CD8-positive, alpha-beta memory T cell (primary cell): ENCODE measurements around the gene DOCK9. TPM values are rescaled to one million over a fixed set of nuclear protein-coding genes. Genes with fewer than 3 reads are reported as not detected.

ENCODE experiments used
- CTCF ChIA-PET: fragments of 350-600 bp; sonication (Branson Sonifier 250); formaldehyde crosslinking; loops from one replicate; lab custom pipeline; 2021; ENCODE audit warnings: antibody characterized with exemption; lab: Charles Lee
- POLR2A ChIA-PET: fragments of 350-600 bp; sonication (Branson Sonifier 250); formaldehyde crosslinking; loops from one replicate; lab custom pipeline; 2021; ENCODE audit warnings: antibody characterized with exemption; lab: Charles Lee
- DNase-seq, 5 donors: peaks; one replicate each; pipeline versions ENCODE4 v3.0.0 to v3.0.0-alpha.2; 2020 to 2022; ENCODE audit warnings: mixed read lengths in 1 of 5
- H3K27ac ChIP-seq: one replicate; pipeline ENCODE4 v1.7.0; 2013; ENCODE audit warnings: low read depth, mild to moderate bottlenecking, low read length, moderate library complexity
- H3K27me3 ChIP-seq: 2 replicates; pipeline ENCODE4 v1.7.0; 2013; ENCODE audit warnings: low read length, mild to moderate bottlenecking; ENCODE audit not compliant: insufficient read depth, poor library complexity, severe bottlenecking
- H3K36me3 ChIP-seq: 2 replicates; pipeline ENCODE4 v1.7.0; 2013; ENCODE audit warnings: mild to moderate bottlenecking, low read length, moderate library complexity; ENCODE audit not compliant: insufficient read depth
- H3K4me1 ChIP-seq: 2 replicates; pipeline ENCODE4 v1.7.0; 2013; ENCODE audit warnings: mild to moderate bottlenecking, low read length, moderate library complexity; ENCODE audit not compliant: insufficient read depth
- H3K4me3 ChIP-seq: 2 replicates; pipeline ENCODE4 v1.7.0; 2013; ENCODE audit warnings: mild to moderate bottlenecking, low read length
- H3K9me3 ChIP-seq: 2 replicates; pipeline ENCODE4 v1.7.0; 2013; ENCODE audit warnings: mild to moderate bottlenecking, low read length
- H3K27ac Mint-ChIP-seq, 8 donors: one replicate each; pipeline ENCODE4 v1.8.0; 2020 to 2021; ENCODE audit warnings: mixed read lengths in 8 of 8, mild to moderate bottlenecking in 6 of 8, inconsistent platforms in 3 of 8, moderate library complexity in 3 of 8
- H3K27me3 Mint-ChIP-seq, 2 donors: one replicate each; pipeline ENCODE4 v1.8.0; 2020 to 2021; ENCODE audit warnings: mixed read lengths in 2 of 2, mild to moderate bottlenecking in 1 of 2, moderate library complexity in 1 of 2
- H3K36me3 Mint-ChIP-seq, 3 donors: one replicate each; pipeline ENCODE4 v1.8.0; 2020 to 2021; ENCODE audit warnings: mixed read lengths in 3 of 3, inconsistent platforms in 1 of 3, mild to moderate bottlenecking in 1 of 3
- H3K4me1 Mint-ChIP-seq, 3 donors: one replicate each; pipeline ENCODE4 v1.8.0; 2020 to 2021; ENCODE audit warnings: mixed read lengths in 3 of 3, inconsistent platforms in 1 of 3, mild to moderate bottlenecking in 1 of 3
- H3K4me3 Mint-ChIP-seq, 7 donors: one replicate each; pipeline ENCODE4 v1.8.0; 2020 to 2021; ENCODE audit warnings: mixed read lengths in 7 of 7, mild to moderate bottlenecking in 6 of 7, moderate library complexity in 4 of 7, inconsistent platforms in 2 of 7
- H3K9me3 Mint-ChIP-seq, 5 donors: one replicate each; pipeline ENCODE4 v1.8.0; 2020 to 2022; ENCODE audit warnings: mixed read lengths in 5 of 5, mild to moderate bottlenecking in 3 of 5, moderate library complexity in 2 of 5, inconsistent platforms in 1 of 5
- polyA plus RNA-seq: library from polyadenylated mRNA; unstranded; fragments of 300-500 nt; fragmentation: Illumina TruSeq; gene quantifications from one replicate; pipeline ENCODE4 v1.2.3, GENCODE V29; 2021
- total RNA-seq, 2 experiments: library from RNA; stranded (reverse); gene quantifications; one replicate each; pipeline ENCODE4 v1.2.3, GENCODE V29; 2021

The DOCK9 gene
- total and polyA plus RNA-seq, 3 experiments from 2014 or later, result 23.9 to 38.9 (median 35.4) TPM

DNA sequence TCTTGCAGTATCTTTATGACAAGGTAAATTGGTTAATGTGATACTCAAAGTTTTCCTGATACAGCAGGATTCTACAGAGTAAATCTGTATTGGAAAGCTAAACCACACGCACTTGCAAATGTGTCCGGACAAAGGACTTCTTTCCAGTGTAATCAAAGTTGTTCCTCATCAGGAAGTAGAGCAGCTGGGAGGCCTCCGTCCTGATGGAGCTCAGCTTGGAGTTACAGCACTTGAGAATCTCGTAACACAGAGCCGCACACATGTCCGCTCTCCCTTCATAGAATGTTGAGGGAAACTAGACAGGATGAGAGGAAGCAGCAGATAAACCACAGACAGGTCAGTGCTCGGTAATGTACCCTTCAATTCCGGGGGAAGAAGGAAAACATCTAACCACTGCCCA lies 146.6 kb downstream of the DOCK9 start:
- H3K9me3 Mint-ChIP-seq, result no peaks in the 10 kb centered on the region
- Histone ChIP-seq H3K36me3 (peaks cover 13% of the 10 kb centered on the region), H3K27ac (no peak overlapping the region), H3K4me1 (no peaks in the 10 kb centered on the region), H3K9me3 (no peaks in the 10 kb centered on the region), H3K4me3 (no peak overlapping the region), H3K27me3 (no peaks in the 10 kb centered on the region)
- ChIA-PET CTCF (interaction anchor here (1.5 kb wide), 1 partner anchor 12 kb away, joined by 6 read pairs; no protein-coding TSS in a partner anchor), POLR2A (no interaction called here)
- no peaks in the 10 kb centered on the region for H3K4me1 Mint-ChIP-seq
- H3K36me3 Mint-ChIP-seq, result peaks cover 26 to 90% (median 57%) of the 10 kb centered on the region in 3 donors
- no peak overlapping the region for H3K27ac Mint-ChIP-seq
- H3K4me3 Mint-ChIP-seq, result no peak overlapping the region
- H3K27me3 Mint-ChIP-seq, result no peaks in the 10 kb centered on the region
- DNase-seq, result no peak

DNA sequence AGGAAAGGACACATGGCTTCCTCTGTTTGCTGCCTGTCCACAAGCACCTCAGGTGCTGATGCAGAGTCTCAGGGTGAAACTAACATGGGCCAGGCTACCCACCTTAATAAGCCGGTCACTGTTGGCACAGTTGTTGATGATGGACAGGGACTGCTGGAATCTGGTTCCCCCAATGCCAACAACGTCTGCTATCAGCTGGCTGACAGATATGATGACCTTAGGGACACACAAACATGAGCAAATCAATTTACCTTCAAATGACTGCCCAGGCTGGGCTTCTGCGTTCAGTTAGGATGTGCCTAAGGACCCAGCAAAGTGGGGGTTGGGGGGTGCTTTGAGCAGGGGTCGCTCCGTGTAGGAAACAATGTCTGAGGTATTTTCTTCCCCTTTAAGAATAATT lies 148.3 kb downstream of the DOCK9 start:
- Mint-ChIP-seq H3K27me3 (no peaks in the 10 kb centered on the region), H3K27ac (no peak overlapping the region), H3K36me3 (peaks cover 34 to 94% (median 56%) of the 10 kb centered on the region in 3 donors), H3K4me3 (no peak overlapping the region), H3K4me1 (no peaks in the 10 kb centered on the region), H3K9me3 (no peaks in the 10 kb centered on the region)
- Histone ChIP-seq H3K4me3 (no peak overlapping the region), H3K27ac (no peak overlapping the region), H3K4me1 (no peaks in the 10 kb centered on the region), H3K27me3 (no peaks in the 10 kb centered on the region), H3K9me3 (no peaks in the 10 kb centered on the region), H3K36me3 (peaks cover 17% of the 10 kb centered on the region)
- DNase-seq, result no peak
- ChIA-PET POLR2A (no interaction called here), CTCF (no interaction called here)

DNA sequence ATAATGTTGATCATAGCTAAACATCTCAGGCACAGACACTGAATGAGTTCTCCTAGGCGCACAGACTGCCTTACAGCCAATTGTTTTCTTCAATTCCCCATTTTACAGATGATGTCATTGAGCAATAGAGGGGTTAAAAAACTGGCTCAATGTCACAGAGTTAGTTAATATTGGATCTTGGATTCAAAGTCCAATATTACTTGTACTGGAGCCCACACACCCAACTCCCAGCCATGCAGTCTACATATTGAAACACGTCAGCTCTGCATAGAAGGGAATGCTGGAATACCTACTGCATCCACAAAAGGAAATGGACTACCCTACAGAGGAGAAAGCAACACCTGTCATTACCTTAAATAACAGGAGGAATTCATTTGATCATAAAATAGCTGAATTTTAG lies 149.2 kb downstream of the DOCK9 start:
- Histone ChIP-seq H3K9me3 (no peaks in the 10 kb centered on the region), H3K36me3 (peaks cover 24% of the 10 kb centered on the region), H3K4me3 (no peak overlapping the region), H3K27me3 (no peaks in the 10 kb centered on the region), H3K27ac (no peak overlapping the region), H3K4me1 (no peaks in the 10 kb centered on the region)
- Mint-ChIP-seq H3K36me3 (peaks cover 38 to 94% (median 58%) of the 10 kb centered on the region in 3 donors), H3K4me3 (no peak overlapping the region), H3K4me1 (no peaks in the 10 kb centered on the region), H3K27me3 (no peaks in the 10 kb centered on the region), H3K27ac (no peak overlapping the region), H3K9me3 (no peaks in the 10 kb centered on the region)
- DNase-seq, result no peak
- CTCF ChIA-PET, result no interaction called here
- POLR2A ChIA-PET, result no interaction called here

DNA sequence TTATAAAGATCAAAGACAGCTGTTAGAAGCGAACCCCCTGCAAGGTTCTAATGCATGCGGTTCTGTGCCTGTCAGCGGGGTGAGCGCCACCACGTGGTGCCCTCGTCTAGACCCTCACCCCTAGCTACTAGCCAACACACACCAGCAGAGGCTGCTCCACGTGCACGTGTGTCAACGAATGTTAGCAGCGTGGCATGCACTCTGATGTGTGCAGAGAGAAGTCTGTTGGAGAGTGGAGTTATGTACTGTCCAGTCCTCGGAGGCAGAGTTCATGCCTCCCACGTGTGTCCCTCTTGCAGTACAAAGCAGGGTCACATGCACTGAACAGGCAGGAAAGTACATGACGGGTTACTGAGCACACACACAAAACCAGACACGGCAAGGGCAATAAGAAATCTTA lies 150.4 kb downstream of the DOCK9 start:
- Mint-ChIP-seq H3K9me3 (no peaks in the 10 kb centered on the region), H3K4me1 (no peaks in the 10 kb centered on the region), H3K4me3 (no peak overlapping the region), H3K27me3 (no peaks in the 10 kb centered on the region), H3K36me3 (peaks cover 34 to 93% (median 57%) of the 10 kb centered on the region in 3 donors), H3K27ac (no peak overlapping the region)
- no peak overlapping the region for H3K27ac ChIP-seq
- H3K4me3 ChIP-seq, result no peak overlapping the region
- CTCF ChIA-PET, result no interaction called here
- H3K36me3 ChIP-seq, result peaks cover 30% of the 10 kb centered on the region
- H3K4me1 ChIP-seq, result no peaks in the 10 kb centered on the region
- POLR2A ChIA-PET, result no interaction called here
- no peaks in the 10 kb centered on the region for H3K9me3 ChIP-seq
- DNase-seq, result no peak
- H3K27me3 ChIP-seq, result no peaks in the 10 kb centered on the region

DNA sequence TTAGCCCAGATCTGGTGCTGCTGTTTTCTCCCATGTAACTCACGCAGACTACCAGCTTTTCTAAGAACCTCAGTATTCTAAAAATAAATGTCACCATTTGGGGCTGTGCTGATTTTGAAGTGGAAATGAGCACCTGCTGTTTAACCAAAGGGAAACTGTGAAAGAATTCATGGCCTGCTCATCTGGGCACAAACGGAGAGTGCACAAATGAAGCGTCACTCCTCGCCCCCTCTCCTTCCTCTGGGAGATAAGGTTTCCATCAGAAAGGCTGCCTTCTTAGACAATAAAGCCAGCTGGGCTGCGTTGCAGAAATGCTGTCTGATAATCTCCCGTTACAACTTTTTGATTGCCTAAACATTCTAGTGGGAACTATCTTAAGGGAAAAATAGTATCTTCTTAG lies 151.7 kb downstream of the DOCK9 start:
- ChIA-PET POLR2A (no interaction called here), CTCF (no interaction called here)
- Histone ChIP-seq H3K27ac (no peak overlapping the region), H3K36me3 (peaks cover 30% of the 10 kb centered on the region), H3K9me3 (no peaks in the 10 kb centered on the region), H3K27me3 (no peaks in the 10 kb centered on the region), H3K4me3 (no peak overlapping the region), H3K4me1 (no peaks in the 10 kb centered on the region)
- H3K4me1 Mint-ChIP-seq, result no peaks in the 10 kb centered on the region
- no peaks in the 10 kb centered on the region for H3K27me3 Mint-ChIP-seq
- H3K4me3 Mint-ChIP-seq, result no peak overlapping the region
- H3K27ac Mint-ChIP-seq, result no peak overlapping the region
- H3K36me3 Mint-ChIP-seq, result peaks cover 40 to 93% (median 63%) of the 10 kb centered on the region in 3 donors
- no peak for DNase-seq
- H3K9me3 Mint-ChIP-seq, result no peaks in the 10 kb centered on the region

DNA sequence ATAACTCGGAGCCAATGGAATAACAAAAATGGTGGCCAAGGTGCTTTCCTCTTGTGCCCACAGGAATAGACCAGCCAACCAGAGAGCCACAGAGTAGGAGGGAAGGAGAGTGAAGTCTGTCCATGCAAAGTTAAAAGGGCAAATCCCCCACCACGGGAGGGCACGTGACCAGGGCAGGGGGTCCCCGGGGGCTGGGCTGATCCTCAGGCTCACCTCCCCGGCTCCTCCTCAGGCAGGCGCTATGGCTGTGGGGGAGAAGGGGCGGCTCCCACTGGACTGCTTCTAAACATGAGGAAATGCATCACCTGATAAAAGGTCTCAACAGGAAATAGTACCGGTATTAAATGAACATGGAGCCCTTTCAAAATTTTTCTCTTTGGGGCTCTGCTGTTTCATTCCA lies 152.2 kb downstream of the DOCK9 start:
- CTCF ChIA-PET, result no interaction called here
- Mint-ChIP-seq H3K4me1 (no peaks in the 10 kb centered on the region), H3K36me3 (peaks cover 35 to 93% (median 58%) of the 10 kb centered on the region in 3 donors)

DNA sequence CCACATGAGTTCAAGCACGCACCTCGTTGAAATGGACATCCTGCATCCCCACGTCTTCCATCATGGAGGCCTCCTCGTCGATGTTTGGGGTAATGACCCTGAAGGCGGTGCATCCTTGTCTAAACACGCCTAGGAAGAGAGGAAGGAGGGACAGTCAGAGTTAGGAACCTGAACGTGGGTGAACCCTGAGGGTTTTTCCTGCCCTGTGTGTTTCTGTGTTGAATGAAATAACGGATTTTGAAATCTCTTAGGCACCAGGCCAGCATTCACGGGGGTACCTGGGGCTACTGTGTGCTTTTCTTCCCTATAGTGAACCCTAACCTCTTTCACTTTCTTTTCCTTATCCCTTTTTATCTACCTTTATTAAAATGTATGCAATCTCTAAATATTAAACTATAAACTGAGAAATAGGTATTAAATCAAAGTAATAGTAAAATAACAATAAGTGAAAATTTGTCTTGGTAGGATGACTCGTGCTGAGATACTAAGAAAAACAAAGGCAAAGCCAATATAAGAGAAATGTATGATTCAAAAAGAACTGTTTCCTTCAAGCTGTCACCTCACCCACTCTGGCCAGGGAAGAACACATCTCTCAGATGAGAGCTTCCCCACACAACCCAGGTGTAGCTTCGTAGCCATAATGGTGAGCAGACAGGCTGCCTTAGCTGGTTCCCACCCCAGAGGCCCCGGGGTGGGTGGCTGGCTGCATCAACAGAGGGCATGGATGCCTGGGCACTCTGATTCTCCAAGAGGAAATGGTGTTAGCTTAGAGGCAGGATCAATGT lies 153.3 kb downstream of the DOCK9 start:
- Mint-ChIP-seq H3K27ac (peak overlapping the region in 2 of 8 donors; percentile 41 to 54), H3K4me1 (no peaks in the 10 kb centered on the region), H3K36me3 (peaks cover 30 to 91% (median 51%) of the 10 kb centered on the region in 3 donors), H3K27me3 (no peaks in the 10 kb centered on the region), H3K4me3 (no peak overlapping the region), H3K9me3 (no peaks in the 10 kb centered on the region)
- Histone ChIP-seq H3K27ac (no peak overlapping the region), H3K36me3 (peaks cover 32% of the 10 kb centered on the region), H3K4me1 (no peaks in the 10 kb centered on the region), H3K27me3 (no peaks in the 10 kb centered on the region), H3K4me3 (no peak overlapping the region), H3K9me3 (no peaks in the 10 kb centered on the region)
- no peak for DNase-seq
- ChIA-PET POLR2A (no interaction called here), CTCF (no interaction called here)

More for the DNA sequence above, 152.2 kb downstream of the DOCK9 start:
- POLR2A ChIA-PET, result no interaction called here
- Histone ChIP-seq H3K4me1 (no peaks in the 10 kb centered on the region), H3K4me3 (no peak overlapping the region), H3K36me3 (peaks cover 34% of the 10 kb centered on the region), H3K27ac (no peak overlapping the region), H3K27me3 (no peaks in the 10 kb centered on the region), H3K9me3 (no peaks in the 10 kb centered on the region)
- no peaks in the 10 kb centered on the region for H3K9me3 Mint-ChIP-seq
- no peak overlapping the region for H3K4me3 Mint-ChIP-seq
- no peaks in the 10 kb centered on the region for H3K27me3 Mint-ChIP-seq
- no peak overlapping the region for H3K27ac Mint-ChIP-seq
- no peak for DNase-seq

DNA sequence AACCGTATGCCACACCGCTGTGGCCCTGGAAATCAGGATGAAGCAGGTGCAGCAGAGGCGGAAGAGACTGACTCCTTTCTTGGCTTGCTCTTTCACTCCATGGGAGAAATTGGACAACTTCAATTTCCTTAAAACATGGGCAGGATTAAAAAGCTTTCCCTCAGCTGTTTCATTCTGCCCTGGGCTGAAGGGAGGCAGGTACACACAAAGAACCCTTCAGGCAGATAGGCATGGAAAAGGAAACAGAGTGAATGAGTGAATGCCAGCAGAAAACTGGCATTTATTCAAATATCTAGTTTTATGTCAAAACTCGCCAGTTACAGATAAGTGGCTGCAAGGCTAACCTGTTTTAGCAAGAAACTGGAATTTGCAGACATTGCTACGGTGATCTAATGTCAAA lies 154.4 kb downstream of the DOCK9 start:
- ChIA-PET POLR2A (no interaction called here), CTCF (no interaction called here)
- peaks cover 31% of the 10 kb centered on the region for H3K36me3 ChIP-seq
- H3K27ac Mint-ChIP-seq, result peak overlapping the region in 1 of 8 donors; percentile 38
- no peaks in the 10 kb centered on the region for H3K4me1 Mint-ChIP-seq
- DNase-seq, result no peak
- no peaks in the 10 kb centered on the region for H3K9me3 ChIP-seq
- no peak overlapping the region for H3K4me3 ChIP-seq
- no peak overlapping the region for H3K4me3 Mint-ChIP-seq
- no peaks in the 10 kb centered on the region for H3K27me3 ChIP-seq
- H3K9me3 Mint-ChIP-seq, result no peaks in the 10 kb centered on the region
- no peak overlapping the region for H3K27ac ChIP-seq
- H3K36me3 Mint-ChIP-seq, result peaks cover 27 to 90% (median 45%) of the 10 kb centered on the region in 3 donors
- no peaks in the 10 kb centered on the region for H3K27me3 Mint-ChIP-seq
- no peaks in the 10 kb centered on the region for H3K4me1 ChIP-seq
